Caco-2 (cell line): Measurements from ENCODE around the gene PDZD7. TPM values are rescaled to one million over a fixed set of nuclear protein-coding genes. Genes with fewer than 3 reads are reported as not detected.

Source experiments
- Bru-seq: library from RNA; stranded (reverse); fragments of 400-500 nt; gene quantifications from one replicate; lab custom pipeline; 2021; lab: Mats Ljungman, UMichigan
- BruChase-seq, 2 experiments: library from RNA; stranded (reverse); fragments of 400-500 nt; gene quantifications; one replicate each; lab custom pipeline; 2021; lab: Mats Ljungman, UMichigan
- BruUV-seq: library from RNA; stranded (reverse); fragments of 400-500 nt; replicated peaks from 2 replicates; lab custom pipeline; 2021; lab: Mats Ljungman, UMichigan
- CTCF ChIA-PET: fragments of 300-600 bp; sonication (Branson Sonifier 250); formaldehyde crosslinking; loops from one replicate; lab custom pipeline; 2022; ENCODE audit warnings: antibody characterized with exemption; lab: Charles Lee
- POLR2A ChIA-PET: fragments of 300-600 bp; sonication (Branson Sonifier 250); formaldehyde crosslinking; loops from one replicate; lab custom pipeline; 2022; ENCODE audit warnings: antibody characterized with exemption; lab: Charles Lee
- DNase-seq, 2 experiments: peaks; one replicate each; pipeline versions ENCODE4 v3.0.0 to v3.0.0-alpha.2; 2020 to 2022
- H3K27me3 ChIP-seq: replicated peaks from 2 replicates; pipeline ENCODE4 v1.6.0; 2011; ENCODE audit warnings: low read length; ENCODE audit not compliant: control insufficient read depth, insufficient read depth
- H3K36me3 ChIP-seq: 2 replicates; pipeline ENCODE4 v1.5.1; 2011; ENCODE audit warnings: low read length; ENCODE audit not compliant: control insufficient read depth, insufficient read depth
- H3K4me1 ChIP-seq: fragments of 250-450 bp; sonication (Bioruptor Pico); 2 replicates; pipeline ENCODE4 v1.5.1; 2020; ENCODE audit warnings: mild to moderate bottlenecking
- H3K4me3 ChIP-seq: 2 replicates; pipeline ENCODE4 v1.5.1; 2011; ENCODE audit warnings: low read depth, mild to moderate bottlenecking, control low read depth, low read length
- H3K9me3 ChIP-seq: fragments of 250-450 bp; sonication (Bioruptor Pico); 2 replicates; pipeline ENCODE4 v1.5.1; 2020; ENCODE audit warnings: mild to moderate bottlenecking, moderate library complexity
- H3K27ac Mint-ChIP-seq: one replicate; pipeline ENCODE4 v1.8.0; 2022; ENCODE audit warnings: mixed read lengths; ENCODE audit not compliant: unreplicated experiment
- H3K27me3 Mint-ChIP-seq: one replicate; pipeline ENCODE4 v1.8.0; 2022; ENCODE audit warnings: mixed read lengths; ENCODE audit not compliant: insufficient read depth, unreplicated experiment
- H3K36me3 Mint-ChIP-seq: one replicate; pipeline ENCODE4 v1.8.0; 2022; ENCODE audit warnings: mild to moderate bottlenecking, mixed read lengths; ENCODE audit not compliant: insufficient read depth, unreplicated experiment
- H3K4me1 Mint-ChIP-seq: one replicate; pipeline ENCODE4 v1.8.0; 2022; ENCODE audit warnings: low read depth, mixed read lengths; ENCODE audit not compliant: unreplicated experiment
- H3K4me3 Mint-ChIP-seq: one replicate; pipeline ENCODE4 v1.8.0; 2022; ENCODE audit warnings: mild to moderate bottlenecking, moderate library complexity, mixed read lengths; ENCODE audit not compliant: unreplicated experiment
- H3K9me3 Mint-ChIP-seq: one replicate; pipeline ENCODE4 v1.8.0; 2022; ENCODE audit warnings: mixed read lengths; ENCODE audit not compliant: unreplicated experiment
- intact Hi-C: fragments of 100-400 bp; cut with micrococcal nuclease; formaldehyde crosslinking; loops from one replicate; pipeline ENCODE4 v1.10.0; 2022; ENCODE audit not compliant: unreplicated experiment
- long read RNA-seq: library from polyadenylated mRNA; stranded (forward); transcript quantifications from one replicate; pipeline ENCODE4 v2.0.0, GENCODE V29; 2022
- total RNA-seq: library from RNA; stranded (reverse); gene quantifications from 2 replicates; pipeline ENCODE4 v1.2.3, GENCODE V29; 2022
- TF ChIP-seq, protein P1 (sequence below), 2 experiments: fragments of 200-600 bp in 1 of 2; IDR thresholded peaks; 1 replicate in 1 of 2; 2 replicates in 1 of 2; pipeline versions ENCODE4 v1.5.1 to v1.8.0; 2011 to 2022; ENCODE audit warnings: antibody characterized with exemption in 1 of 2, control low read depth in 1 of 2, inconsistent platforms in 1 of 2, low read depth in 1 of 2, low read length in 1 of 2, mild to moderate bottlenecking in 1 of 2, moderate library complexity in 1 of 2; ENCODE audit not compliant: insufficient read depth in 1 of 2, severe bottlenecking in 1 of 2, unreplicated experiment in 1 of 2

PDZD7 gene
- total RNA-seq (1.4 and 1.5 TPM in 2 replicates), Bru-seq, nascent RNA (percentile 31 among the genes with signal in this experiment), BruChase-seq, experiment 1, labeled RNA remaining after a 2-hour chase (percentile 31 among the genes with signal in this experiment), BruChase-seq, experiment 2, labeled RNA remaining after a 6-hour chase (percentile 22 among the genes with signal in this experiment)
- long read RNA-seq, partial matches to known transcripts, result 0 of 3 reads
- long read RNA-seq, other reads (novel, unspliced or antisense), result 3 of 3 reads

DNA sequence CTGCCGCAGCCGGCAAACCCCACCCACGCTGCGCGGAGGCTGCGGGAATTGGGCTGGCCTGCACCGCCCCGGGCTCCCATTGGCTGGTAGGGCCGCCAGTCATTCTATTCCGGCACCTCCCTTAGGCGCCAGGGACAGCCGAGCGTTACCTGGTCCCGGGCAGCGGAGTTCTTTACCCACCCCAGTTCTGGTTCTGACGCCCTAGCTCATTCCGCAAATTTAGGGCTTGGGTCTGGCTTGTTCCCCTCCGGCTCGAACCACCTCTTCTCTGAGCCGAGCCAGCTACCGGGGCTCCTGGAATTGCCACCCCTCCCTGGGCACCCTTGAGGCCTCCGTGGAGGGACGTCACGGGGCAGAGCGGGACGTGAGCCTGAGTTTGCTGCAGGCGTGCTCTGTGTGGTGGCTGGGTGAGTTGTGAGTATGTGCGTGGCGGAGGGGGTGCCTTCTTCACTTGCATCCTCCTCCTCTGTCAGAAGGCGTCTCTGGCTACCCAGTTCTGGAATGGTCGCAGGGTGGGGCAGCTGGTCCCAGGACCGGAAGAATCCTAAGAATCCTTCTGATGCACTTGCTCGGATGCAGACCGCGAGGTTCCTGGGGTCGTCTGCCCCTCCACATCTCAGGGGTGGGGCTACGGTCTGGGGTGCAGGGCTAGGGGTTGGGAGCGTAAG, at the start of gene PDZD7, which contains the start of gene SFXN3:
Gene PDZD7, minus strand, starts transcription at position 2 of the 668 bp plus-strand sequence. CDS start 910 bp downstream, outside the sequence.
Gene SFXN3, plus strand, starts transcription at position 107 of the 668 bp plus-strand sequence. CDS start 3,461 bp downstream, outside the sequence.
- no peaks in the 10 kb centered on the region for H3K9me3 Mint-ChIP-seq
- Histone ChIP-seq H3K36me3 (no peaks in the 10 kb centered on the region), H3K9me3 (no peaks in the 10 kb centered on the region), H3K27me3 (no peaks in the 10 kb centered on the region), H3K4me3 (peak within 1 kb of the TSS; percentile 76), H3K4me1 (peaks cover 33% of the 10 kb centered on the region)
- no peaks in the 10 kb centered on the region for H3K27me3 Mint-ChIP-seq
- peak within 1 kb of the TSS; percentile 80 for H3K4me3 Mint-ChIP-seq
- no TSS peak for BruUV-seq
- H3K36me3 Mint-ChIP-seq, result peaks cover 16% of the 10 kb centered on the region
- POLR2A ChIA-PET, result interaction anchor here (0.6 to 2.2 kb wide), 9 partner anchors 10 to 1097 kb away, joined by 3 to 15 read pairs (median 5); partner anchors contain the start of gene KAZALD1
- DNase-seq, result peak; percentile 97 to 99
- intact Hi-C loops, result loop anchor here (5.0 kb wide), 1 partner anchor 36 kb away; no protein-coding TSS in a partner anchor
- H3K4me1 Mint-ChIP-seq, result peaks cover 17% of the 10 kb centered on the region
- TF ChIP-seq, protein P1, sequence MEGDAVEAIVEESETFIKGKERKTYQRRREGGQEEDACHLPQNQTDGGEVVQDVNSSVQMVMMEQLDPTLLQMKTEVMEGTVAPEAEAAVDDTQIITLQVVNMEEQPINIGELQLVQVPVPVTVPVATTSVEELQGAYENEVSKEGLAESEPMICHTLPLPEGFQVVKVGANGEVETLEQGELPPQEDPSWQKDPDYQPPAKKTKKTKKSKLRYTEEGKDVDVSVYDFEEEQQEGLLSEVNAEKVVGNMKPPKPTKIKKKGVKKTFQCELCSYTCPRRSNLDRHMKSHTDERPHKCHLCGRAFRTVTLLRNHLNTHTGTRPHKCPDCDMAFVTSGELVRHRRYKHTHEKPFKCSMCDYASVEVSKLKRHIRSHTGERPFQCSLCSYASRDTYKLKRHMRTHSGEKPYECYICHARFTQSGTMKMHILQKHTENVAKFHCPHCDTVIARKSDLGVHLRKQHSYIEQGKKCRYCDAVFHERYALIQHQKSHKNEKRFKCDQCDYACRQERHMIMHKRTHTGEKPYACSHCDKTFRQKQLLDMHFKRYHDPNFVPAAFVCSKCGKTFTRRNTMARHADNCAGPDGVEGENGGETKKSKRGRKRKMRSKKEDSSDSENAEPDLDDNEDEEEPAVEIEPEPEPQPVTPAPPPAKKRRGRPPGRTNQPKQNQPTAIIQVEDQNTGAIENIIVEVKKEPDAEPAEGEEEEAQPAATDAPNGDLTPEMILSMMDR (IDR thresholded peaks at IDR 0.05; ENCODE audit: insufficient read depth in 1 of 2, low read depth in 1 of 2, low read length in 1 of 2, severe bottlenecking in 1 of 2, unreplicated experiment in 1 of 2), result no peak
- CTCF ChIA-PET, result interaction anchor here (0.6 to 2.8 kb wide), 17 partner anchors 11 to 496 kb away, joined by 3 to 43 read pairs (median 7); partner anchors contain the start of genes HIF1AN, KAZALD1 and LZTS2
- H3K27ac Mint-ChIP-seq, result peak within 1 kb of the TSS; percentile 93

DNA sequence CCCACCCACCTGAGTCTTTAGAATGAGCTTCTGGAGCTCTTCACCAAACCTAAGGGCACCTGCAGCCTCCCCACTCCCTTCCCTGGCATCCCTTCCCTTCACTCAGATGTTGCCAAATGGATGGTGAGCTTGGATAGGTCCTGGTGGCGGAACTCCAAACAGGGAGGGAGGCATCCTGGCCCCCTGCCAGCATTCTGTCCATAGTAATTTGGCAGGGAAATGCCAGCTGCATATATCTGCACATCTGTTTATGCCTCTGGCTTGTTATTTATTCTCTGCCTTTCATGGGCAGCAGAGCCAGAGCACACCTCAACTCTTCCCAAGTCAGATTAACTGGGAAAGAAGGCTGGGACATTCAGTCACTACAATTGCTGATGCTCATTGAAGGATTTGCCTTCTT, 48.9 kb upstream of the PDZD7 start:
- H3K27ac Mint-ChIP-seq, result no peak overlapping the region
- intact Hi-C loops, result no loop called here
- H3K4me1 Mint-ChIP-seq, result no peaks in the 10 kb centered on the region
- ChIA-PET CTCF (interaction anchor here (0.8 to 0.9 kb wide), 2 partner anchors 15 to 62 kb away, joined by 3 read pairs; no protein-coding TSS in a partner anchor), POLR2A (no interaction called here)
- no TSS peak for BruUV-seq
- no peak overlapping the region for H3K4me3 Mint-ChIP-seq
- DNase-seq, result no peak
- Histone ChIP-seq H3K9me3 (no peaks in the 10 kb centered on the region), H3K4me3 (no peak overlapping the region), H3K36me3 (no peaks in the 10 kb centered on the region), H3K4me1 (no peaks in the 10 kb centered on the region), H3K27me3 (no peaks in the 10 kb centered on the region; the same call in 1 of the 2 replicates)
- TF ChIP-seq, protein P1 (IDR thresholded peaks at IDR 0.05; ENCODE audit: insufficient read depth in 1 of 2, low read depth in 1 of 2, low read length in 1 of 2, severe bottlenecking in 1 of 2, unreplicated experiment in 1 of 2), result no peak
- peaks cover 9% of the 10 kb centered on the region for H3K27me3 Mint-ChIP-seq
- H3K9me3 Mint-ChIP-seq, result no peaks in the 10 kb centered on the region
- no peaks in the 10 kb centered on the region for H3K36me3 Mint-ChIP-seq

DNA sequence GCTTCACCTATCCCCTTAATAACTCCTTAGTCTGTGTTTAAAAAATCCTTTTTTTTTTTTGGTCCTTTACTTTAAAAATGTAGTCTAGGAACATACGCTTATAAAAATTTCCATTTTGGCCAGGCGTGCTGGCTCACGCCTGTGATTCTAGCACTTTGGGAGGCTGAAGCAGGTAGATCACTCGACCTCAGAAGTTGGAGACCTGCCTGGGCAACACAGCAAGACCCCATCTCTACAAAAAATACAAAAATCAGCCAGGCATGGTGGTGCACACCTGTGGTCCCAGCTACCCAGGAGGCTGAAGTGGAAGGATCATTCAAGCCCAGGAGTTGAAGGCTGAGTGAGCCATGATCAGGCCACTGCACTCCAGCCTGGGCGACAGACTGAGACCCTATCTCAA, 45.7 kb upstream of the PDZD7 start:
- H3K27me3 Mint-ChIP-seq, result peaks cover 10% of the 10 kb centered on the region
- no peaks in the 10 kb centered on the region for H3K9me3 Mint-ChIP-seq
- H3K9me3 ChIP-seq, result no peaks in the 10 kb centered on the region
- no peak overlapping the region for H3K4me3 Mint-ChIP-seq
- H3K27ac Mint-ChIP-seq, result no peak overlapping the region
- H3K36me3 Mint-ChIP-seq, result no peaks in the 10 kb centered on the region
- BruUV-seq, result no TSS peak
- ChIA-PET POLR2A (no interaction called here), CTCF (interaction anchor here (0.7 to 3.4 kb wide), 4 partner anchors 10 to 439 kb away, joined by 3 to 35 read pairs (median 13); no protein-coding TSS in a partner anchor)
- H3K27me3 ChIP-seq, result no peaks in the 10 kb centered on the region
- intact Hi-C loops, result no loop called here
- no peaks in the 10 kb centered on the region for H3K4me1 ChIP-seq
- H3K4me1 Mint-ChIP-seq, result no peaks in the 10 kb centered on the region
- DNase-seq, result no peak
- no peaks in the 10 kb centered on the region for H3K36me3 ChIP-seq
- TF ChIP-seq, protein P1 (IDR thresholded peaks at IDR 0.05; ENCODE audit: insufficient read depth in 1 of 2, low read depth in 1 of 2, low read length in 1 of 2, severe bottlenecking in 1 of 2, unreplicated experiment in 1 of 2), result no peak
- no peak overlapping the region for H3K4me3 ChIP-seq
